Limb (tissue), 2 donors: ENCODE results near the gene SIGLEC15.
"Not testable (repeated sequence)": the region's sequence is repeated elsewhere in the genome, so short reads cannot be mapped to it uniquely, and the experiment has no call there.

ENCODE experiments used
- DNase-seq, 2 donors: peaks; one replicate each; pipeline ENCODE4 v3.0.0-alpha.2; 2016; ENCODE audit errors: extremely low spot score in 2 of 2

Gene SIGLEC15

GRCh38 chr18:45841765-45842442, 16.4 kb downstream of the SIGLEC15 start:
- no peak for DNase-seq

DNA sequence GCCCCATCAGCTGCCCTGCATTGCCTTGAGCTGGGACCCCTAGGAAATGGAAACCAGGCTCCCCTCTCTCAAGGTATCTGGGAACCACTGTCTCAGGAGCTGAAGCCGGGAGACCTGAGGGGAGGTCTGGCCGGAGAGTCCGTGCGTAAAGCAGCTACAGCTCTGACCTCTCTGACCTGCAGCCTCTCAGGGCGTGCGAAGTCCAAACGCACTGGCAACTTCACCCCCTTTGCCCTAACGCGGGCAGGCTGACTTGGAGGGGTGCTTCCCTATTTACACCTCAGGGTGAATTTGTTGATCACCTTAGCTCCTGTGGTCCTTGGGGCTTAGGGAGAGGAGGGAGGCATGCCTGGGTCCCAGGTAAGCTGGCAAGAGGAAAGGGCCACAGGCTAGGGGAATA, 17.5 kb downstream of the SIGLEC15 start:
- no peak for DNase-seq

DNA sequence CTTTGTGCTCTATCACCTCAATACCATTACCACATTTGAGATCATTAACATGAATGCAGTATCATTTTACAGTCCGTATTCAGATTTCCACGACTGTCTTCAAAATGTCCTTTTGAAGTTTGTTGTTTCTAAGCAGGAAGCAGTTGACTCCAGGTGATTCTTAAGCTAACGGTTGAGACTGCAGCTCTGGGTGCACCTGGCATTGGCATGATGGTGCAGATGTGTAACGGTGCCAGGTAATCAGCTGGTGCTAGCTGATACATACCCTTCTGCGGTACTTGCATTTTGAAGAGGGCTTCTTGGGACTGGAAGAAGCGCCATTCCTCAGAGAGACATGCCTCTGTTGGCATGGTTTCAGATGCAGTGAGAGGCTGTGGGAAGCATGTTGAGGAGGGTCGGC, 19.5 kb downstream of the SIGLEC15 start:
- no peak for DNase-seq

GRCh38 chr18:45845410-45845809, 19.9 kb downstream of the SIGLEC15 start:
- DNase-seq = no peak

- no peak for DNase-seq
Observed at GRCh38 chr18:45847119-45847518, 21.6 kb downstream of the SIGLEC15 start.

GRCh38 chr18:45848643-45849042, 23.2 kb downstream of the SIGLEC15 start:
- DNase-seq = not testable (repeated sequence)

DNA sequence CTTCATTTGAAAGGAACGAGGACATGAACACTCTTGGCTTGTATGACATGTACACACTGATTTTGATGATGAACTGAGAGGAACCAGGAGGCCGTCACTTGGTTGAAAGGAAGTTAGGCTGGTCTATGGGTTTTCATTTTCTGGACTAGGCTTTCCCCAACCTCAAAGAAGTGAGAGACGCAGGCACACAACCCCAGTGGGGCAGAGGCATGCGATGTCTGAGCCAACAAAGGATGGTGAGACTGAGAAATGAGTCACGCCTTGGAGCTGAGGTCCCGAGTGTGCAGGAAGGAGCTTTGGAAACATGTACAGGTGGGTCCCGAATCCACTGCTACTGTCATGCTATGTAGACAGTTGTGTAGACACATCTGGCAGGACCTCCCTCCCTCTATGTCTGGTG, 24.1 kb downstream of the SIGLEC15 start:
- no peak for DNase-seq

GRCh38 chr18:45850021-45850420, 24.5 kb downstream of the SIGLEC15 start:
- DNase-seq = no peak

DNA sequence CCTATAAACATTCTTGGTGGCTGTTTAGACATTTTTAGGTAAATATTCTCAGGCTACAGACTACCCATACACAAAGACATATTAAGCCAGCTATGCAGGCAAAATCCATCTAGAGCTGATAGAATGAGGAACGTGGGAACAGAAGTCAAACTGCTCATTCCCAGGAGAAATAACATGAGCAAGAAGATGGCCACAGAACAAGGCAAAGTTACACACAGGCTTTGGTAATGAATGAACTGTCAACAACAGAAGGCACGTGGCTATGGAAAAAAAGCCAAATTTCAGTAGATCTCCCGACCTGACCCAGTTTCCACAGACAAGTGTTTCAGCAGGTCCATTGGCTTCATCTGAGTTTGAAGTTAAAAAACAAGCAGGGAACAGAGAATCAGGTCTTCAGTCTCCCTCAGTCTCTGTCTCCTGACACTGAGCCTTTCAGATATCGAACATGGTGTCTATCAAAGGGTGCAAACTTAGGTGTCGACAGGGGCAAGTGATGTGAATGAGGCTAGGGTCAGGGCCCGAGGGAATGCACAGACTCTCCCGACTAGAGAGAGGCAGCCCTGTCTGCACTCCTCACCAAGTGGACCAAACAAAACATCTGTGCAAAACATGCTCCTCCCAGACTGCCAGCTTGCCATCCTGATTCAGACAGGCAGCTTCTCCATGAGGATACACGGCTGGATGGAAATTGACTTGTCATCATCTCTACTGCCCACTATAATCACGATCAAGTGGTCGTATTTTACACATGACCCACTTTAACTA, 25.9 kb downstream of the SIGLEC15 start:
- DNase-seq = no peak

DNA sequence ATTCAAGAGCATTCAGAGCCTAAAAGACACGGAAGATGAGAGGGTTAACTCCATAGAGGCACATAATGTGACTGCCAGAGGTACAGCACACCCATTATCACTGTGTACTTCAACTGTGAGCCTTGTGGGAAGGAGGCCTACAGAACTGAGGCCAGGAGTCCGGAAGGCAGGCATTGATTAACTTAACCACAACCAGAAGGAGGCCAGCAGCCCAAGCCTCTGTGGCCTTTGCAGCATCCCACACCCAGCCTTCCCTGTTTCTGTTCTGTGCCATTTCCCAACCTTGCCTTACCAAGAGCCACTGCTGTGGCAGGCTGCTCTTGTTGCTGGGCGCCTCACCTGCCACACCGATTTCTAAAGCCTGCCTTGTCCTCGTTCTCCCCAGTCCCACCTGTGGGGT, 27.2 kb downstream of the SIGLEC15 start:
- DNase-seq = no peak

- no peak for DNase-seq
Observed at GRCh38 chr18:45854036-45854586, 28.6 kb downstream of the SIGLEC15 start.

DNA sequence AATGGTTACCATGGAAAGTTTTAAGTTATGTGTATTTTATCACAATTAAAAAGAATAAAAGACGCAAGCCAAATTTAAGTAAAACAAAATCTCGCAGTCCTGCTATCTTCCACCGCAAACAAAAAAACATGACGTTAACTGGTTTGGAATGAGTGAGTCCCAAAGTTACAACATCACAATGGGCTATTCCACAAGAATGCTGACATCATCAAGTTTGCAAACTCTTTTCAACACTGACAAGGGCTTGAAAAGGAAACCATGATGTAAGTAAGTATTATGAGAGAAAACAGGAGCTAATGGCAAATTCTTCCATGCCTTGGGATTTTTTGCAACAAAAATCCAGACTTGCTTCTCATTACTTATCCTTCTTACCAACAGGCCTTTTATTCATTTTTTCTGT, 31.1 kb downstream of the SIGLEC15 start:
- DNase-seq = no peak

DNA sequence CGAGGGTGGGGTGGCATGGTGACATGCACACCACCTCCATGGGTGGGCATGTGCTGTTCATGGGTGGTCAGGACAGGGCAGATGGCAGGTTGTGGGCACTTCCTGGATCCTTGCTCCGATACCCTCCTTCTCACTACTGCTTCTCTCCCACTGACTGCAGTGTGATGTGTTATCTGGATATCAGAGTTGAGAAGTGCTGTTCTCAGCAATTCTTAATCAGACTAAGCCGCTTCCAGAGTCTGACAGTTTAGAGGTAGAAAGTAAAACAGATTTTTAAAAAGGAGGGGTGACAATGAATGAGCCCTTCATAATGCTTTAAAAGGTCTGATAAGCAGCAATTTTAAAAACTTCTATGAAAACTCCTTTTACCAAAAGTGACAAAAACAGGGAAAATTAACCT, 33.9 kb downstream of the SIGLEC15 start:
- no peak for DNase-seq

GRCh38 chr18:45860492-45860891, 35.0 kb downstream of the SIGLEC15 start:
- DNase-seq = no peak

- no peak for DNase-seq
Observed at GRCh38 chr18:45860971-45861370, 35.5 kb downstream of the SIGLEC15 start.

GRCh38 chr18:45861926-45862325, 36.5 kb downstream of the SIGLEC15 start:
- no peak for DNase-seq

DNA sequence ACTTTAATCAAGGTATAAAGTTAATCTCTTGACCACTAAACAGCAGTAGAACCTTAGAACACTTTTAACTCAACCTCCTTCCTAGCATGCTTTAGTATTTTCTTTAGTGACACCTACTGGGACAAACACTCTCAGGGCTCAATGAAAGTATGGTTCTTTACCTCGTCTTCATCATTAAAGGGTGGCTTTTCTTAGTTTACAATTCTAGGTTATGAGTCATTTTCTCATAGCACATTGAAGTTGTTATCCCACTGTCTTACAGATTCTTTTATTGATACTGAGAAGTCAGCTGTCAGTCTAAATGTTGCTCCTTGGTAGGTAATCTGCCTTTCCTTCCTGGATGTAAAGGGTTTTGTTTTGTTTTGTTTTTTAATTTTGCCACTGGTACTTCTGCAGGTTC, 38.0 kb downstream of the SIGLEC15 start:
- no peak for DNase-seq

DNA sequence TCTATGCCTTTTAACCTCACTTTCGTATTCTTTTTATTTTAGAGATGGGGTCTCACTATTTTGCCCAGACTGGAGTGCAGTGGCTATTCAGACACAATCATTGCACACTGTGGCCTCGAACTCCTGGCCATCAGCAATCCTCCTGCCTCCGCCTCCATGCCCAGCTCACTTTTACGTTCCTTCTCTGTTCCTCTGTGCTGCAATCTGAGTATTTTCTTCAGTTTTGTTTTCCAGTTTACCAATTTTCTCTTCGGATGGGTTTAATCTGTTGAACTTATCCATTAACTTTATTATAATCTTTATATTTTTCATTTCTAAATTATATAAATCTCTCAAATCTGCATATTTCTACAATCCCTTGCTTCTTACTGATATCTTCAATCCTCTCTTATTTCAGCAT, 38.6 kb downstream of the SIGLEC15 start:
- no peak for DNase-seq

DNA sequence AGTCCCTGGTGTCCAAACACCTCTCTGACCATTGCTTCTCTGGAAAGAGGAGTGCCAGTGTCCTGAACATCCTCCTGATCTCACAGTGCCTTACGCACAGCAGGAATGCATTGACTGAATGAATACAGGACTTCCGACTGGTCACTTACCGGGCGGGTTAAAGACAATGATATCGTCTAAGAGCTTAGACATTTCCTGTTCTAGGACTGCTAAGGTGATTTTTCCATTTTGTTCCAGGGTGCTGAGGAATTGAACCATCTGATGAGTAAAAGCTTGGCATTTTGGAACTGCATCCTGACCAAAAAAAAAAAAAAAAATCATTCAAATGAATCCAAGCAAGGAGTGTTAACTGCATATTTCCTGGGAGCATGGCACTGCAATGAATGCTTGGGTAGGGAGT, 40.0 kb downstream of the SIGLEC15 start:
- DNase-seq = no peak

DNA sequence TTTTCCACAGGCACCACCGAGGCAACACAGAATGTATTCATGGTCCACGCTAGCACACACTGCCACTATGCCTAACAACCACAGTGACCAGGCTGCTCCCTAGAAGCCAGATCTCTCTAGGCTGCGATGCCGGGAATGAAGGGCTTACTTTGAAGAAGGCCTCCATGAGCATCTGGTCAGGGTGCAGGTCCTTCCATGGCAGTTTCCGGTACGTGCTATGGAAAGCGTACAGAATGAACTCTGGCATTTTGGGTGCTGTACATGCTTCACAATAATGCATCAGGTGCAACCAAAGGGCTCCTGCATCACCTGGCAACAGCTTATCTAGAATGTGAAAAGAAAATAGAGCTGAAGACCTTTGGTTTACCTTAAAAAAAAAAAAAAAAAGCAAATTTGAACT, 44.9 kb downstream of the SIGLEC15 start:
- DNase-seq = no peak

GRCh38 chr18:45871431-45872084, 46.1 kb downstream of the SIGLEC15 start:
- no peak for DNase-seq

GRCh38 chr18:45874491-45875184, 49.2 kb downstream of the SIGLEC15 start:
- no peak for DNase-seq
